OCI-M1 (cell line): Measurements from ENCODE around the gene SLC25A3.
A peak's percentile ranks its signal among the peaks of the same experiment; 100 is the strongest.
"Not testable (repeated sequence)": the region's sequence is repeated elsewhere in the genome, so short reads cannot be mapped to it uniquely, and the experiment has no call there.

Experiments
- DNase-seq: peaks from one replicate; lab custom pipeline; 2025; lab: John Stamatoyannopoulos, UW

SLC25A3 gene

GRCh38 chr12:98595243-98595988 lies 1.9 kb downstream of the SLC25A3 start:
- no peak for DNase-seq

GRCh38 chr12:98597313-98597712 lies 3.8 kb downstream of the SLC25A3 start:
- DNase-seq = not testable (repeated sequence)

- no peak for DNase-seq
Observed at GRCh38 chr12:98601924-98602323, 8.4 kb downstream of the SLC25A3 start.

GRCh38 chr12:98606359-98606988 lies 13.0 kb downstream of the SLC25A3 start:
- DNase-seq = peak; percentile 10

GRCh38 chr12:98610596-98610995 lies 17.1 kb downstream of the SLC25A3 start:
- peak; percentile 12 for DNase-seq

GRCh38 chr12:98612696-98613334 lies 19.3 kb downstream of the SLC25A3 start:
- peak; percentile 18 for DNase-seq

GRCh38 chr12:98618952-98619351 lies 25.5 kb downstream of the SLC25A3 start:
- peak; percentile 45 for DNase-seq

GRCh38 chr12:98635657-98636323 lies 42.3 kb downstream of the SLC25A3 start:
- no peak for DNase-seq

GRCh38 chr12:98637068-98637467 lies 43.6 kb downstream of the SLC25A3 start:
- no peak for DNase-seq

GRCh38 chr12:98638009-98638408 lies 44.5 kb downstream of the SLC25A3 start:
- DNase-seq = no peak

- no peak for DNase-seq
Observed at GRCh38 chr12:98639491-98639890, 46.0 kb downstream of the SLC25A3 start.

- DNase-seq = not testable (repeated sequence)
Observed at GRCh38 chr12:98642801-98643200, 49.3 kb downstream of the SLC25A3 start.

GRCh38 chr12:98644433-98644711 lies 50.9 kb downstream of the SLC25A3 start:
- DNase-seq = no peak

- peak; percentile 98 for DNase-seq
Observed at GRCh38 chr12:98644712-98645571, 51.5 kb downstream of the SLC25A3 start, which contains the start of the genes APAF1 and IKBIP. TSS of gene APAF1 (plus strand) at chr12:98645290. CDS start at chr12:98648360, 3,070 bp downstream. TSS of gene IKBIP (minus strand) at chr12:98644788. CDS start at chr12:98644701, 87 bp downstream.

GRCh38 chr12:98645572-98646067 lies 52.1 kb downstream of the SLC25A3 start:
- peak; percentile 45 for DNase-seq

GRCh38 chr12:98646294-98647090 lies 53.0 kb downstream of the SLC25A3 start:
- DNase-seq = peak; percentile 61

GRCh38 chr12:98651328-98651727 lies 57.8 kb downstream of the SLC25A3 start:
- DNase-seq = no peak

GRCh38 chr12:98653866-98654493 lies 60.5 kb downstream of the SLC25A3 start:
- DNase-seq = peak; percentile 74
